Stimulated activated CD8-positive, alpha-beta memory T cell treated with anti-CD3 and anti-CD28 coated beads, Interleukin-15, amount 100 ng/mL, for 1 hour (primary cell): ENCODE data around the gene EPS8.

Experiments
- DNase-seq: peaks from one replicate; pipeline ENCODE4 v3.0.0-alpha.2; 2020; ENCODE audit warnings: low read depth

EPS8 gene

DNA sequence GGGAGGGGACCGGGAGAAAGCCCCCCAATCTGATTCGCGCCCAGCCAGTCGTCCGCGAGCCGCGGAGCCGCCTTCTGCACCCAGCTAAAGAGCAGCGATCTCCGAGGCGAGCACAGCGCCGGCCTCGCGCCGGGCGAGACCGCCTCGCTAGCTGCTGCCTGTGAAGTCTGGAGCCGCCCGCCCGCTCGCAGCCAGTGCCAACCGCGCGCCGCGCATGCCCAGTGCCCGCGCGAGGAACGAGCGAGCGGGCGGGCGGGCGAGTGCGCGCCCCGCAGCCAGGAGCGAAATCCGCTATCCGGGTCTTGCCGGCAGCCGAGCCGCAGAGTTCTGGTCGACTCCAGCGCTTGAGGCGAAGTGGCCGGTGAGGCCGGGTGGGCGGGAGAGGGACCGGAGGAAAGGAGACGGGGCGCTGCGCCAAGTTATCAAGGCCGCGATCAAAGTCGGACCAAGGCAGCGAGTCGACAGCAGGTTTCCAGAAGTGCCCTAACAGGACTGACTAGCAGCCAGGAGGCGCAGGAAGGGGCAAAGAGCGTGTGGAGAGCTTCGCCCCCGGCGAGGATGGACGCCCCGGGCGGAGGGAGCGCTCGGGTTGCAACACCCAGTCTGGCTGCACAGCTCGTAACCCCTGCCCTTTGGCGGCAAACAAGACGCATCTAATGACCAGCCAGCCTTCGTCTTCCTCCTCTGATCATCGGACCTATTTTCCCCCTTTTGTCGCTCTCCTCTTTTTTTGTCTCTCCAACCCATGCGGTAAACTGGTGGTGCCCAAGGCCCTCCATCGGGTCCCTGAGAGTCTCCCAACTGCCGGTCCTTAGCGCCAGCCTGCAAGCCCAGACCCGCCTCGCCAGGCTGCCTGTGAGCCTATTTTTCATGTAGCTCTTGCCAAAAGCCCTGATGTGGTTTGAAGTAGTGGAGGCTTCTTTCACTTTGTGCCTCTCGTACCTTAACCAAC lies at the start of gene EPS8:
EPS8 (minus strand) TSS at position 169 of the 952 bp plus-strand sequence. CDS start 106,437 bp downstream, outside the sequence.
- peak; percentile 69 for DNase-seq

DNA sequence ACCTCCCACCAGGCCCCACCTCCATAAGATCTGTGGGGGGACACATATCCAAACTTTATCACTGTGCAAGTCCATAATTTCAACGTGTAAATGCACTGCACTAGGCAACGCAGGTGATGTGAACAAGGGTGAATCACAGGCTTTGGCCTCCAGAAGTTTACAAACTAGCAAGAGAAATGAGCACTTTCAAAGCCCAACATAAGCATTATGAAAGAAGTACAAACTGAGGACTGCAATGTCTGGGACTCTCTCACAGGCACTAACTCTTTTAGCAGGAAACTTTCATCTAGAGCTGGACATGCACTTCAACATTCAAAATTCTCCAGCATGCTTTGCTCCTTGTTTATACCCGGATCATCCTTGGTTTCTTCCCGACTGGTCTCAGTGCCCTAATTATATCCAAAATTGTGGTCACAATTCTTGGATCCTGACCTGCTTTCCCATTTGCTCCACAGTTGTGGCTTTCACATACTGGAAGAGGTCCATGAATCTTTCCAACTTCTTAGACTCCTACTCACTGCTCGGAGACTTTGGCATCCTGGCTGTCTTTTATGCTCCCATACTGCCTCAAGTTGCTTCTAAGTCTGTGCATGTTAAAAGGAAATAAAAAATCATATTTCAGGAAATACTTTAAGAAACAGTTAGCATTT lies 48.1 kb upstream of the EPS8 start:
- DNase-seq = no peak

GRCh38 chr12:15834575-15834974 lies 45.4 kb upstream of the EPS8 start:
- DNase-seq = no peak

DNA sequence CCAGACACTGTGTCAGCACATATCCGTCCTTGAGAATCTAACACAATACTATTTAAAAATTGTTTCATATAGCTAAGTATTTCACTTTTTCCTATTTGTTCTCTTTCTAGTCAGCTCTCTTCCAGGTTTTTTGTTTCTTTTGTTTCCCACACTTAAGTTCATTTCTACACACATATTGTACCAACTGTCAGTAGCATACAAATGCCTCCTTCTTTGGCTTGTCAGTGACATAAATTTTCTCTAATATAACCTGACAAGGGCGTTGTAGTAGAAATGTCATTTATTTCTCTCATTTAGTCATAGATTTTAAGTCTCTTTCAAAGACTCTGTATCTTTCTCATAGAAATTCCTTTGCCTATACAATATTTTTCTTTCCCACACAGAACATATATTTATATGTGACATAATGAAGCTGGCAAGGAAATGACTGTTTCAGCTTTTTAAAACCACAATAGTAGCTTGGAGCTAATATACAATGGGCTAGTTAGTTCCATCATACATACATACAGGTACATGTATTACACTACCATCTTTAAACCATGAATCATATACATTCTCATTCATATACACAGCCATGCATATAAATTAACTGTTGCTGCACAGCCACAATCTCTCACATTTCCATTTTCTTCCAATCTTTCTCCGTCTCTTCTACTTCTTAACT lies 42.3 kb upstream of the EPS8 start:
- no peak for DNase-seq

DNA sequence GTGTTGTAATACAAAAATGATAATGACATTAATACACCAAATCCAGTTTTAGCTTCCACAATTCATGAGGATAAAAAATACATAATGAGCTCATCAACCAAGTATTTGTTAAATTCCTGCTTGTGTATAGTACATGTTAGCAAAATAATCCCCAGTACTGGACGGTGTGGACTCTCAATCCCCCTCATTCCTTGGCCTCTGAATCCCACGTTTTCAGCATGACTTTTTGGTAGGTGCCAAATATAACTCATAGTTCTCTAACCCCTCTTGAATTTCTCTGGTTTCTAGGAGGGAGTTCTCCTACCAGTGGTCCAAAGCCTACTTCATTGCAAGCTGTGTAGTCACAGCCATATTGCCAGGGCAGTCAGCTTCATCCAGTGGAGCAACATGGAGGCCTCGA lies 41.4 kb upstream of the EPS8 start:
- no peak for DNase-seq

DNA sequence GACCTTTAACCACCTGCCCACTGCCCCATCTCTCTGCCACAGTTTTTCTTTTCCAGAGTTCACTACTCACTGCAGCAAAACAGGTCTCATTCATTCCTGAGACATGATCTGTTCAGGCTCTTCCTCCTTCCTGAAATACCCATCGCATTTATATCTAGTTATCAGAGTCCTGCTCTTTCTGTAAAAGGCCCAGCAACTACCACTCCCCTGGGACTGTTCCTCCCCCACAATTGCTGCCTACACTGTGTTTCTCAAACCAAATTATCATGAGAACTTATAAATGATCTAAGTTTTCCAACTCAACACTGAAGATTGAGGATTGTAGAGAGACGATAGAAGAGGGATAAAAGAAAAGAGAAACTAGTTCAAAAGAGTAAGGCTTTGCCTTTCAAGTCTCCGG lies 40.8 kb upstream of the EPS8 start:
- no peak for DNase-seq

DNA sequence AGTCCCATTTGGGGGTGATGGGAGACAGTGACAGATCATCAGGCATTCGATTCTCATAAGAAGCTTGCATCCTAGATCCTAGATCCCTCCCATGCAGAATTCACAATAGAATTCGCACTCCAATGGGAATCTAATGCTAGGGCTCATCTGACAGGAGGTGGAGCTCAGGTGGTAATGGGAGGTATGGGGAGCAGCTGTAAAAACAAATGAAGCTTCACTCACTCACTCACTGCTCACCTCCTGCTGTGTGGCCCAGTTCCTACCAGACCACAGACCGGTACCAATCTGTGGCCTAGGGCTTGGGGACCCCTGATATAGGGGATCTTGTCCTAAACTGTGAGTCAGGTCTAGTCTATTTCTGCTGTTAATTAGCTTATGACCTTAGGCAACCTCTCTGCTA lies 40.1 kb upstream of the EPS8 start:
- DNase-seq = no peak

DNA sequence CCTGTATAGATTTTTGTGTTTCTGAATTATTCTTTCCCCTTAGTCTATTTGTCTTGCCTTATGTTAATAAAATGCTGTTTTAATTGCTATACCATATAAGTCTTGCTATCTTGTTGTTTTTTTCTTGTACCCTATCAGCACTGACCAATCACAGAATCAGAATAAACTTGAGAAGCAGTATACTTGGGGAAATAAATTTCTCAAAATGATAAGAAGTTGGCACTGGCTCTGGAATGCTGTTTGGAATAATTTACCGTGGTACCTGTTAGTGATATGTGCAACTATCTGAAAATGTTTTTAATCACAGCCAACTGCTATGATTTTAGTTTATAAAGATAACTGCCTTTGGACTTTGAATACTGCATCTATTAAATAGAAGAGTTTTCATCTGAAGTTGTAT lies 37.9 kb upstream of the EPS8 start:
- no peak for DNase-seq

GRCh38 chr12:15824516-15824915 lies 35.3 kb upstream of the EPS8 start:
- no peak for DNase-seq

GRCh38 chr12:15823360-15824128 lies 34.4 kb upstream of the EPS8 start:
- no peak for DNase-seq

- DNase-seq = no peak
Observed at GRCh38 chr12:15819644-15820437, 30.7 kb upstream of the EPS8 start.

GRCh38 chr12:15818418-15818817 lies 29.2 kb upstream of the EPS8 start:
- no peak for DNase-seq

DNA sequence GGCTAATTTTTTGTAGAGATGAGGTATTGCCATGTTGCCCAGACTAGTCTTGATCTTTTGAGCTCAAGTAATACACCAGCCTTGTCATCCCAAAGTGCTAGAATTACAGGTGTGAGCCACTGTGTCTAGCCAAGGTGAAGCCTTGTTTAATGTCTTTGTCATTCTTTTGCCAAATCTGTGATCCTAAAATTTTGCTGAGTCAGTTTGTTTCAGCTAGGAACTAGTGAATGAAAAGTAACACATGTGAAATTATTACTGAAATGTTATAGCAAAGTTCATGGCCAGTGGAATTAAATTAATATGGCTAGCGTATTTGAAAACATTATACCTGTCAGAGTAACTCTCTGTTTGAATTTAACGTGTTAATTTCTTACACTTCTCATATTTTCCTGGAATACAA lies 26.5 kb upstream of the EPS8 start:
- DNase-seq = no peak

DNA sequence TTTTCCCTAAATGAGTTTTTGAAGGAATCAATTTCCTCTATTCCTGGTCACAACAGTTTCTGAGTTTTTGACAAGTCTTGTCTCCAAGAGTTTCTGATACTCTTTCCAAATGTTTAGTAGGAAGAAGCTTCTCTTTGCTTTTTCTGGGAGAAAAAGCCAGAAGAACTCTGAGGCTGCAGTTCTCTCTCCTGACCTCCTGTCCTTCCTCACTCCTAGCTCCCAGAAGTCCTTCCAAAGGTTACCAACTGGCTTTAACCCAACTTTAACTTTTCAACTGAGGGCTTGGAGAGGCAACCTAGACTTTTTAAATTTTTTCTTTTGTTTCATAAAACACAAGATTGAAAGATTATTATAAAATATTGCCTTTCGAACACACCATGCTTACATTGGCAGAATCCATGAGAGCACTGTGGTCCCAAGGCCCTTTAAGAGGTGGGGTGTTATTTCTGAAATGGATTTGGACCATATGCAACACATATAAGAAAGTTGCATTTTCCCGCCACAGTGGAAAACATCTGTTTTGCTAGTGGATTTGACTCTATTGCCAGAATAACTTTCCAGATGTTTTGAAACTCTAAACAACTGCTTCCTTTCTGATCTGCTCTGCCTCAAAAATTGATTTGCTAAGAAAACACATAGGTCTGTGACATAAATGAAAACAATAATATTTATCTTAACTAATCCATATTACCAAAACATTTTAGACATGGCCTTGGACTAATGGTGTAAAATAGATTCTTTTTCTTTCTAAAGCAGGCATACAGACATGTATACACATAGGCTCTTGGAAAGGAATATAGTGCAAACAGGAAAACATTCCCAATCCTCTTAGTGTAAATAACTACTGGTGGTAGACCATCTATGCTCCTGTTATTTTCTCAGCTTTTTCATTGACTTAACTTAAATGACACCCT lies 22.3 kb upstream of the EPS8 start:
- DNase-seq = no peak

GRCh38 chr12:15808652-15809051 lies 19.5 kb upstream of the EPS8 start:
- DNase-seq = no peak

- DNase-seq = no peak
Observed at GRCh38 chr12:15808250-15808649, 19.1 kb upstream of the EPS8 start.

DNA sequence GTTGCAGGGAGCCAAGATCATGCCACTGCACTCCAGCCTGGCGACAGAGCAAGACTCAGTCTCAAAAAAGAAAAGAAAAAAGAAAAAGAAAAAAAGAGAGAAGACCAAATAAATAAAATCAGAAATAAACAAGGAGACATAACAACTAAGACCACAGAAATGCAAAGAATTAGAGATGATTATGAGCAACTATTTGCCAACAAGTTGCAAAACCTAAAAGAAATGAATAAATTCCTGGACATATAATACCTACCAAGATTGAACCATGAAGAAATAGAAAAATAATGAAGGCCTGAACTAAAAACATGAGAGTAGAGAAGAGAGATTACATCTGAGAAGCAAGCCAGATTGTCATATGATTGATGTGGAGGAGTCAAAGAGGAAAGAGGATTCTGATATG lies 17.6 kb upstream of the EPS8 start:
- DNase-seq = no peak

DNA sequence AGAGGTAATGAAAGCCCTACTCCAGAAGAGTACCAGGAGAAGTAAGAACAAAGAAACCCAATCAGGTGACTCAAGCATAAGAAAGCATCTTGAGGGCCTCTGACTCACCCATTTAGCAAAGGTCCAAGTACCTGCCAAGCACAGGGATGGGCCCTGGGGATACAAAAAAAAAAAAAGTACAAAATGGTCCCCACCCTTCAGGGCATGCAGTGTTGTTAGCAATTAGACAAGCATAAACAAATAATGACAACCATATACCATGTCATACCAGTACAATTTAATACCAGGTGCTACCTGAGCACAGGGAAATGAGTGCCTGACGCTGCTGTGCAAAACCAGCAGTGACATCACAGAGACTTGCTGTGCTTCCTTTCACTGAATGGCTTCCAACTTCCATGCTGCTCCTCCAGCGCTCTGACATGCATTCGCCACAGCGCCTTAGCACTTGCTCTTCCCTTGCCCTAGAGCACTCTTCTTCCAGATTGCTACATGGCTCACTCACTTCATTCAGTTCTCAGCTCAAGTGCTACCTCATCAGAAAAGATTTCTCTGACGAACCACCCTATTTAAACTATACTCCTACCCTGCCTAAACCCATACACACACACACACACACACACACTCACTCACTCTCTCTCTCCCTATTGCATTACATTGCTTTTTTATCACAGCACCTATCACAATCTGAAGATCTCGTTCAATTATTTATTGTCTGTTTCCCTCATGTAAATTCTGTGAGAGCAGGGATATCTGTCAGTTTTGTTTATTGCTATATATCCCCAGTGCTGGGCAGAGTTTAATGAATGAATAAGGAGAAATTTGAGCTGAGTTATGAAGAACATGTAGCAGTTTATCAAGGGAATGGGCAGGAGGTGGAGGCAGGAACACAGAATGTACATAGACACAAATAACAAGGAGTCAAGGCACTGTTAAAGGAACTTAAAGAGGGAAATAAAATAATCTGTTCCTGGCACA lies 12.9 kb upstream of the EPS8 start:
- DNase-seq = no peak

DNA sequence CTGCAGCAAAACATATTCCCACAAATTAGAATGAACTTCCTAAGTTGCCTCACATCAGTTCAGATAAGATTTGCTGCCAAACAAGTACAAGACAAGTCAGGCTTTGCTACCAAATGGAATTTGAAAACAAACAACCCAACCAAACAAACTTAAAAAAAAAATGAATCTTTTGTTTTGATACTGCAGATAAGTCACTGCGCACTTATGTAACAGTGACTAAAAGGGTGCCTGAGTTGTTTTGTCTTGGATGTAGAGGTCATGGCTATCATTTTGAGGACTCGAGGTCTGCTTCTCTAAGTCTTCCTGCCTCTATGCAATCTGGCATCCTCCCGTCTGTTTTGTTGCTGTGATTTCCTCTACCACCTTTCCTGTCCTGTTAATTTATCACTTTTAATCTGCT lies 11.1 kb upstream of the EPS8 start:
- DNase-seq = no peak
